HG03342 (cell line): ENCODE data around the gene DHCR7.

Source experiments
- ATAC-seq: cut with Tn5 transposase; IDR thresholded peaks from one replicate; pipeline ENCODE4 v1.9.1; 2021; ENCODE audit warnings: mild to moderate bottlenecking, moderate library complexity; ENCODE audit not compliant: unreplicated experiment

DHCR7 gene

GRCh38 chr11:71387784-71388636, 60.2 kb downstream of the DHCR7 start:
- no peak for ATAC-seq

GRCh38 chr11:71387200-71387599, 61.0 kb downstream of the DHCR7 start:
- no peak for ATAC-seq

- no peak for ATAC-seq
These were observed 62.0 kb downstream of the DHCR7 start for GRCh38 chr11:71386202-71386601.

- no peak for ATAC-seq
These were observed 63.1 kb downstream of the DHCR7 start for GRCh38 chr11:71385091-71385490.

GRCh38 chr11:71384561-71384960, 63.6 kb downstream of the DHCR7 start:
- ATAC-seq = no peak
